HG03097 (cell line): Measurements from ENCODE around the gene DCAF6.
"Not testable (repeated sequence)": the region's sequence is repeated elsewhere in the genome, so short reads cannot be mapped to it uniquely, and the experiment has no call there.

Source experiments
- ATAC-seq: cut with Tn5 transposase; IDR thresholded peaks from one replicate; pipeline ENCODE4 v1.9.1; 2021; ENCODE audit not compliant: unreplicated experiment, low FRiP score

The DCAF6 gene, protein sequence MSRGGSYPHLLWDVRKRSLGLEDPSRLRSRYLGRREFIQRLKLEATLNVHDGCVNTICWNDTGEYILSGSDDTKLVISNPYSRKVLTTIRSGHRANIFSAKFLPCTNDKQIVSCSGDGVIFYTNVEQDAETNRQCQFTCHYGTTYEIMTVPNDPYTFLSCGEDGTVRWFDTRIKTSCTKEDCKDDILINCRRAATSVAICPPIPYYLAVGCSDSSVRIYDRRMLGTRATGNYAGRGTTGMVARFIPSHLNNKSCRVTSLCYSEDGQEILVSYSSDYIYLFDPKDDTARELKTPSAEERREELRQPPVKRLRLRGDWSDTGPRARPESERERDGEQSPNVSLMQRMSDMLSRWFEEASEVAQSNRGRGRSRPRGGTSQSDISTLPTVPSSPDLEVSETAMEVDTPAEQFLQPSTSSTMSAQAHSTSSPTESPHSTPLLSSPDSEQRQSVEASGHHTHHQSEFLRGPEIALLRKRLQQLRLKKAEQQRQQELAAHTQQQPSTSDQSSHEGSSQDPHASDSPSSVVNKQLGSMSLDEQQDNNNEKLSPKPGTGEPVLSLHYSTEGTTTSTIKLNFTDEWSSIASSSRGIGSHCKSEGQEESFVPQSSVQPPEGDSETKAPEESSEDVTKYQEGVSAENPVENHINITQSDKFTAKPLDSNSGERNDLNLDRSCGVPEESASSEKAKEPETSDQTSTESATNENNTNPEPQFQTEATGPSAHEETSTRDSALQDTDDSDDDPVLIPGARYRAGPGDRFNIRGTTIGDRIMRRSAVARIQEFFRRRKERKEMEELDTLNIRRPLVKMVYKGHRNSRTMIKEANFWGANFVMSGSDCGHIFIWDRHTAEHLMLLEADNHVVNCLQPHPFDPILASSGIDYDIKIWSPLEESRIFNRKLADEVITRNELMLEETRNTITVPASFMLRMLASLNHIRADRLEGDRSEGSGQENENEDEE

GRCh38 chr1:167936068-167936929 lies at the start of gene DCAF6:
Gene DCAF6, plus strand, starts transcription at chr1:167936683. Its CDS starts 229 bp downstream, at chr1:167936912.
- ATAC-seq, result peak; percentile 74

DNA sequence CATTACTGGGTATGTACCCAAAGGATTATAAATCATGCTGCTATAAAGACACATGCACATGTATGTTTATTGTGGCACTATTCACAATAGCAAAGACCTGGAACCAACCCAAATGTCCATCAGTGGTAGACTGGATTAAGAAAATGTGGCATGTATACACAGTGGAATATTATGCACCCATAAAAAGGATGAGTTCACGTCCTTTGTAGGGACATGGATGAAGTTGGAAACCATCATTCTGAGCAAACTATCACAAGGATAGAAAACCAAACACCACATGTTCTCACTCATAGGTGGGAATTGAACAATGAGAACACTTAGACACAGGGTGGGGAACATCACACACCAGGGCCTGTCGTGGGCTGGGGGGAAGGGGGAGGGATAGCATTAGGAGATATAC lies 49.3 kb upstream of the DCAF6 start:
- not testable (repeated sequence) for ATAC-seq

DNA sequence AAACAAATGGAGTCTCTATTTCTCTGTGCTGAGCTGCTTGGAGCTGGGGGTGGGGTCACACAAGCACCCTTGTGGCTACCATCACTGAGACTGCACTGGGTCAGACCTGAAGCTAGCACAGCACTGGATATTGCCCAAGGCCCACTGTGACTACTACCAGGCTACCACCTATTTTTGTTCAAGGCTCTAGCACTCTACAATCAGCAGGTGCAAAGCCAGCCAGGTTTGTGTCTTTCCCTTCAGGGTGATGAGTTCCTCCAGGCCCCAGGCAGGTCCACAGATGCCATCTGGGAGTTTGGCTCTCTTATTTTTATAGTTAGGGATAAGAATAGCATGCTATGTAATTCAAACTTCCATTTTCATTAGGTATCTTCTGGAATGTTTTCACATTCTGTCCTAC lies 46.1 kb upstream of the DCAF6 start:
- no peak for ATAC-seq

DNA sequence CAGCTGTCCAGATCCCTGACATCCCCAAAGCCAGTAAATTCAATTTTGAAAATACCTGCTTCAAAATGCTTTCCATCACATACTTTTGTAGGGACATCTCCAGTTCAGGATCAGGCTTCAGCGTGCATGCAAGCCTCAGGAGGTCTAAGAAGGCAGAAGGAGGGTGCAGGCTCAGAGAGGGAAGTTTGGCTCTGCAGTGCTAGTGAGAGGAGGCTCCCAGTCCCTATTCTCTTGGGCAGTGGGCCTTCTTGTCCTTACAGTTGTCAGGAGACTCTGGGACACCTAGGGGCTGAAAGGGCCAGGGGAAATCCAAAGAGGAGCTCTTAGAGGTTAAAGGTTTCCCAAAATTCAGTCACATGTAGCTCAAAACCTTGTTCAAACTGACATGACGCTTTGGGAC lies 42.7 kb upstream of the DCAF6 start:
- ATAC-seq, result no peak

- ATAC-seq, result no peak
Observed at GRCh38 chr1:167898578-167899222, 37.8 kb upstream of the DCAF6 start.

GRCh38 chr1:167899253-167899681 lies 37.2 kb upstream of the DCAF6 start:
- ATAC-seq, result peak; percentile 66

DNA sequence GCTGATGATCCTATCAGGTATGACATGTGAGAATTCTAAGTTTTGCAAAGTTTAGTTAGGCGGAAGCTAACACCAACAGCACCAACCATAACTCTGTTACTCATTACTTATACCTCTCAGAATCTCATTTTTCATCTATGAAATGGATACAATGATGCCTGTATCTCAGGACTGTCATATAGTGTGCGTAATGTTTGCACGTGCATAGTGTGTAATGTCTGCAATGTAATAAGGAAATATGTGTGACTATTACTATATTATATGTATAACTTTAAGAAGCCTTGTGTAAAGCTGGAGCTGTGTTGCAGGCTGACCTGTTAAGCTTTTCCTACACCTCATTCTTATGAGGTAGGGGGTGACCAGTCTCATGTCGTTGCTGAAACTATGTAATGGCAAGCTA lies 35.6 kb upstream of the DCAF6 start:
- ATAC-seq, result no peak

DNA sequence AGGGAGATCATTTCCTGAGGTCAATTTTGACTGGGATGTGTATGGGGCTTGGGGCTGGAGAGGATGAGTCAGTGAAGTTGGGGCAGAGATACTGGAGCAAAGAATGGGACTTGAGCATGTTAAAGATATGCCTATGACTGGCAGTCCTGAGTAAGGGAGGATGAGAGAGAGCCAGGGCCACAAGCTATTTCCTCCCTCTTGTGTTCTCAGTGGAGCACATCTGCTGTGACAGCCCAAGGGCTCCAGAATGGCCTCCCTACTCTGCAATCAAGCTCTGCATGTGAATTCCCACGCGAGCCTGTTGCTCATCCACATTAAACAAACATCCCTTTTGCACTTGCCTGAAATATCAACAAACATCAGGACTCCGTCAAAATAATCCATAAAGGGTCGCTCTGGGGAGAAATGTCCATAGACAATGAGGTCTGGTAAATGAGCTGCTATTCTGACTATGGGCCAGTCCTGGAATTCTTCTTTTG lies 31.8 kb upstream of the DCAF6 start:
- ATAC-seq, result no peak

GRCh38 chr1:167905182-167905581 lies 31.3 kb upstream of the DCAF6 start:
- no peak for ATAC-seq

GRCh38 chr1:167905671-167906070 lies 30.8 kb upstream of the DCAF6 start:
- no peak for ATAC-seq

DNA sequence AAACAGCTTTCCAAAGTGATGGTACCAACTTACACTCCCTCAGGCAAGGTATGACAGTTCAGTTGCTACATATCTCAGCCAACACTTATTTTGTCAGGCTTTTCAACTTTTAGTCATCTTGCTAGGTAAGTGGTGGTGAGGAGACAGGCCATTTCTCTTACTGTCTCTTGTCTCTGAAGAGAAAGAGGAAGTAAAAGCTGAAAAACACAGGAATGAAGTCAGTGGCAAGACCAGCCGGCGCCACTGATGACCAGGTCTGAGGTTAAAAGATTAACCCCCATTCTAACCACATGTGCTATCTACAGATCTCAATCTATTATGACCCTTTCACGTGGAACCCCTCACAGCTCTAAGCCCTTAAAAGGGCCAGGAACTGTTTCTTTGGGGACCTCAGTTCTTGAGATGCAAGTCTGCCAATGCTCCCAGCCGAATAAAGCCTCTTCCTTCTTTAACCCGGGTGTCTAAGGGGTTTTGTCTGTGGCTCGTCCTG lies 26.7 kb upstream of the DCAF6 start:
- ATAC-seq, result no peak

DNA sequence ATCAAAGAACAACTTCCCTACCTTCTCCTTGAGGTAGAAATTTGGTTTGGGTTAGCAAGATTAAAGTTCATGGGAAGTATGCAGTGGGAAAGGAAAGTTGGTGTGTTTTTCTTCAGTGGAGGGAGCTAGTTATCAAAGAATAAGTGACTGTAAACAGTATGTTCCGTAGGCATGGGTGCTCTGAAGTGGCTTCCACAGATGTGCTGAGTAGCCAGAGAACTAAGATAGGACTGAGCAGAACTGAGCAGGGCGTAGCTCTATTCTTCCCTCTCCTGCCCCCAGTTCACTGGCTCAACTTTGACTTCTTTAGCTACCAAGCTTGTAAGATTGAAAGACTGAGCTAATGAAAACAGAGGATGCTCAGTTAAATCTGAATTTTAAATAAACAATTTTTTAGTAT lies 26.0 kb upstream of the DCAF6 start:
- ATAC-seq, result no peak

- ATAC-seq, result no peak
Observed at GRCh38 chr1:167911413-167911812, 25.1 kb upstream of the DCAF6 start.

- ATAC-seq, result no peak
Observed at GRCh38 chr1:167912294-167912693, 24.2 kb upstream of the DCAF6 start.

- ATAC-seq, result no peak
Observed at GRCh38 chr1:167913895-167914496, 22.5 kb upstream of the DCAF6 start, which contains the start of gene ADCY10. Gene ADCY10, minus strand, starts transcription at chr1:167914134. Its CDS starts 8,994 bp downstream, at chr1:167905140.

DNA sequence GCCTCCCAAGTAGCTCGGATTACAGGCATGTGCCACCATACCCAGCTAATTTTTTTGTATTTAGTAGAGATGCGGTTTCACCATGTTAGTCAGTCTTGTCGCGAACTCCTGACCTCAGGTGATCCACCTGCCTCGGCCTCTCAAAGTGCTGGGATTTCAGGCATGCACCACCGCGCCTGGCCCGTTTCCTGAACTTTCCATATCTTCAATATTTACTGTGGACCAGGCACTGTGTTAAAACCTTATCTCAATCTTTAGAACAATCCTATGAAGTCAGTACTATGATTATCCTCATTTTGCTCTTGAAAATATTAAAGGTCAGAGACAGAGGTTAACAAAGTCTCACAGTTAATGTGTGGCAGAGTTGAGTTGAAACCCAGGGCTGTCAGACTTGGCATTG lies 20.9 kb upstream of the DCAF6 start:
- ATAC-seq, result no peak

- ATAC-seq, result no peak
Observed at GRCh38 chr1:167916766-167917511, 19.5 kb upstream of the DCAF6 start.

DNA sequence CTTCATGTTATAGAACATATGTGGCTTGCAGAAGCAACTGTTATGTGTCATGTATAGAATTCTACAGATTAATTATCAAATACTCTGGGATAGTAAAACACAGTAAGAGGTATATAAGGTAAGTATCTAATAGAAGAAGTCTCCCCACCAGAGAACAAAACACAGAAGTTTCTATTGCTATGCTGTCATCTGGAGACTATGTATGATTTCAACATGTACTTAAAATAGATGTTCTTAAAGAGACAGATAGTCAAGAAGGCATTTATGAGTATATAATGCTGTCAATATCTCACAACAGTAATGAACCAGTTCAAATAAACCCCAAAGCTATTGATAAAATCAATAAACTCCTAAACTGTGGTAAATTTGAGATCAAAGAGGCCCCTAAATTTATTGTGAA lies 14.5 kb upstream of the DCAF6 start:
- ATAC-seq, result no peak
